Esophagus muscularis mucosa (tissue), 4 donors: ENCODE data around the gene ST8SIA6. TPM values are rescaled to one million over a fixed set of nuclear protein-coding genes. Genes with fewer than 3 reads are reported as not detected.

ENCODE experiments used
- DNase-seq: peaks from one replicate; pipeline ENCODE4 v3.0.0-alpha.2; 2017; ENCODE audit errors: extremely low spot score
- H3K27ac ChIP-seq, 4 donors: fragments of 200-600 bp; sonication (generic); replicated peaks in 1 of 4; 1 replicate in 3 of 4; 2 replicates in 1 of 4; pipeline ENCODE4 v1.5.1; 2016 to 2019; ENCODE audit warnings: mild to moderate bottlenecking in 1 of 4
- H3K27me3 ChIP-seq, 4 donors: fragments of 200-600 bp; sonication (generic); one replicate each; pipeline versions ENCODE4 v1.5.1 to v1.6.0; 2016 to 2019
- H3K36me3 ChIP-seq, 4 donors: fragments of 200-600 bp; sonication (generic); one replicate each; pipeline ENCODE4 v1.5.1; 2016 to 2019
- H3K4me1 ChIP-seq, 4 donors: fragments of 200-600 bp; sonication (generic); one replicate each; pipeline ENCODE4 v1.5.1; 2016 to 2019
- H3K4me3 ChIP-seq, 4 donors: fragments of 200-600 bp; sonication (generic); 1 replicate in 2 of 4; 2 replicates in 2 of 4; pipeline ENCODE4 v1.5.1; 2016 to 2019; ENCODE audit warnings: mild to moderate bottlenecking in 4 of 4, moderate library complexity in 1 of 4
- H3K9me3 ChIP-seq, 4 donors: fragments of 200-600 bp; sonication (generic); 1 replicate in 3 of 4; 2 replicates in 1 of 4; pipeline ENCODE4 v1.5.1; 2016 to 2019
- EP300 ChIP-seq: sonication (generic); formaldehyde crosslinking; IDR thresholded peaks from one replicate; pipeline ENCODE4 v1.6.1; 2017; ENCODE audit warnings: antibody characterized with exemption
- POLR2A ChIP-seq: fragments of 450-650 bp; IDR thresholded peaks from one replicate; pipeline ENCODE4 v1.6.1; 2017; ENCODE audit warnings: antibody characterized with exemption, moderate library complexity, mild to moderate bottlenecking, low read depth
- POLR2AphosphoS5 ChIP-seq, 2 donors: sonication (generic); formaldehyde crosslinking; IDR thresholded peaks; one replicate each; pipeline ENCODE4 v1.6.1; 2017; ENCODE audit warnings: antibody characterized with exemption in 2 of 2
- WGBS: methylation state at CpG from one replicate; pipeline ENCODE4 v1.1.5; 2018; 5-methylcytosine and 5-hydroxymethylcytosine counted together
- intact Hi-C: fragments of 100-400 bp; cut with DNase I; formaldehyde crosslinking; loops from one replicate; pipeline ENCODE4 v1.15.1; 2023
- total RNA-seq, 4 donors: library from RNA; depleted of rRNA; stranded (reverse); fragments of >200 nt; gene quantifications; one replicate each; pipeline versions ENCODE4 v1.1.0 to v1.2.1, GENCODE V29; 2016
- TF ChIP-seq, protein P1 (sequence below), 3 experiments: fragments of 200-600 bp in 2 of 3; fragments of 450-650 bp in 1 of 3; sonication (generic) in 2 of 3; IDR thresholded peaks; one replicate each; pipeline ENCODE4 v1.5.1; 2017 to 2019; ENCODE audit warnings: antibody characterized with exemption in 3 of 3, mild to moderate bottlenecking in 2 of 3, moderate library complexity in 1 of 3

The ST8SIA6 gene
- total RNA-seq, 4 donors from 2014 or later, result 1.2 to 1.8 (median 1.3) TPM

DNA sequence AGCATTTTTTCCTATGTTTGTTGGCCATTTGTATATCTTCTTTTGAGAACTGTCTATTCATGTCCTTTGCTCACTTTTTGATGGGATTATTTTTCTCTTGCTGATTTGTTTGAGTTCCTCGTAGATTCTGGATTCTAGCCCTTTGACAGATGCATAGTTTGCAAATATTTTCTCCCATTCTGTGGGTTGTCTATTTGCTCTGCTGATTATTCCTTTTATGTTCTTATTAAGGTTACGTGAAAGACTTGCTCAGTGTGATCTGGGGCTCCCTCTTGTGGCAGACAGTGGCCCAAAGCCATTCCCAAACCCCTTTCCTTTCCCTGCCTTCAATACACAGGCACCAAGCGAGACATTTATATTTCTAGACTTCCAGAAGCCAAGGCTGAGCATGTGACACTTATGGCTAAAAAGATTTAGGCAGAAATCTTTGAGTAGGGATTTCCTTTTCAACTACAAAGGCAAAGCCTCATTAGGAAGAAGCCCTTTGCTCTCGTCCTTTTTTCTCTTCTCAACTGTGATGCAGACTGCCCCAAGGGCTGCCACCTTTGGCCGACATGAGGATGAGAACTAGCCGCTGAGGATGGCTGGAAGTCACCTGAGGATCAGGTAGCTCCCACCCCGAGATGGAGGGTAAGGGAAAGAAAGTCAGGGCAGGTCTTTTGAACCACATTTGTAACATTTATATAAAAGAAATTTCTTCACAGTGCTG, 23.6 kb downstream of the ST8SIA6 start:
- TF ChIP-seq, protein P1, sequence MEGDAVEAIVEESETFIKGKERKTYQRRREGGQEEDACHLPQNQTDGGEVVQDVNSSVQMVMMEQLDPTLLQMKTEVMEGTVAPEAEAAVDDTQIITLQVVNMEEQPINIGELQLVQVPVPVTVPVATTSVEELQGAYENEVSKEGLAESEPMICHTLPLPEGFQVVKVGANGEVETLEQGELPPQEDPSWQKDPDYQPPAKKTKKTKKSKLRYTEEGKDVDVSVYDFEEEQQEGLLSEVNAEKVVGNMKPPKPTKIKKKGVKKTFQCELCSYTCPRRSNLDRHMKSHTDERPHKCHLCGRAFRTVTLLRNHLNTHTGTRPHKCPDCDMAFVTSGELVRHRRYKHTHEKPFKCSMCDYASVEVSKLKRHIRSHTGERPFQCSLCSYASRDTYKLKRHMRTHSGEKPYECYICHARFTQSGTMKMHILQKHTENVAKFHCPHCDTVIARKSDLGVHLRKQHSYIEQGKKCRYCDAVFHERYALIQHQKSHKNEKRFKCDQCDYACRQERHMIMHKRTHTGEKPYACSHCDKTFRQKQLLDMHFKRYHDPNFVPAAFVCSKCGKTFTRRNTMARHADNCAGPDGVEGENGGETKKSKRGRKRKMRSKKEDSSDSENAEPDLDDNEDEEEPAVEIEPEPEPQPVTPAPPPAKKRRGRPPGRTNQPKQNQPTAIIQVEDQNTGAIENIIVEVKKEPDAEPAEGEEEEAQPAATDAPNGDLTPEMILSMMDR (IDR thresholded peaks at IDR 0.05), result peak; percentile 74 to 92 (median 79)
- no peak for TF ChIP-seq POLR2AphosphoS5 (IDR thresholded peaks at IDR 0.05)
- Histone ChIP-seq H3K4me3 (no peak overlapping the region), H3K27me3 (peaks cover 0 to 40% (median 0%) of the 10 kb centered on the region in 4 donors), H3K4me1 (peaks cover 0 to 6% (median 4%) of the 10 kb centered on the region in 4 donors), H3K9me3 (no peaks in the 10 kb centered on the region), H3K27ac (no peak overlapping the region), H3K36me3 (no peaks in the 10 kb centered on the region)
- intact Hi-C loops, result loop anchor here (5.0 kb wide), 2 partner anchors 588 to 604 kb away; no protein-coding TSS in a partner anchor
- WGBS, result 19% methylated on average over 7 of the region's 7 CpGs
- DNase-seq, result no peak

DNA sequence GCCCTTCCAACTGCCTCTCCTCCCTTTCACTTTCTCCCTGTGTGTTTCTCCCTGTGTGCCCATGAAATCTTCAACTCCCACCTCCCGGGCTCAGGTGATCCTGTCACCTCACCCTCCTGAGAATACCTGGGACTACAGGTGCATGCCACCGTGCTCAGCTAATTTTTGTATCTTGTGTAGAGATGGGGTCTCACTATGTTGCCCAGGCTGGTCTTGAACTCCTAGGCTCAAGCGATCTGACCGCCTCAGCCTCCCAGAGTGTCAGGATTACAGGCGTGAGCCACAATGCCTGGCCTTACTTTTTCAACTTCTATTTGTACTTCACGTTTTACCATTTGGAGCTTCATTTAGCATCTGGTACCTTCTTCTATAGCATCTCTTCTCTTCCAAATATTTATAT, 24.9 kb downstream of the ST8SIA6 start:
- Histone ChIP-seq H3K9me3 (no peaks in the 10 kb centered on the region), H3K27me3 (peaks cover 0 to 34% (median 0%) of the 10 kb centered on the region in 4 donors), H3K4me3 (no peak overlapping the region), H3K36me3 (no peaks in the 10 kb centered on the region), H3K27ac (no peak overlapping the region), H3K4me1 (peaks cover 0 to 6% (median 4%) of the 10 kb centered on the region in 4 donors)
- no peak for DNase-seq
- intact Hi-C loops, result loop anchor here (10.0 kb wide), 1 partner anchor 165 kb away; no protein-coding TSS in a partner anchor
- WGBS, result 94% methylated on average over 6 of the region's 6 CpGs
- TF ChIP-seq POLR2AphosphoS5 (IDR thresholded peaks at IDR 0.05) (no peak), EP300 (no peak), POLR2A (no peak)
- TF ChIP-seq, protein P1 (IDR thresholded peaks at IDR 0.05), result no peak

DNA sequence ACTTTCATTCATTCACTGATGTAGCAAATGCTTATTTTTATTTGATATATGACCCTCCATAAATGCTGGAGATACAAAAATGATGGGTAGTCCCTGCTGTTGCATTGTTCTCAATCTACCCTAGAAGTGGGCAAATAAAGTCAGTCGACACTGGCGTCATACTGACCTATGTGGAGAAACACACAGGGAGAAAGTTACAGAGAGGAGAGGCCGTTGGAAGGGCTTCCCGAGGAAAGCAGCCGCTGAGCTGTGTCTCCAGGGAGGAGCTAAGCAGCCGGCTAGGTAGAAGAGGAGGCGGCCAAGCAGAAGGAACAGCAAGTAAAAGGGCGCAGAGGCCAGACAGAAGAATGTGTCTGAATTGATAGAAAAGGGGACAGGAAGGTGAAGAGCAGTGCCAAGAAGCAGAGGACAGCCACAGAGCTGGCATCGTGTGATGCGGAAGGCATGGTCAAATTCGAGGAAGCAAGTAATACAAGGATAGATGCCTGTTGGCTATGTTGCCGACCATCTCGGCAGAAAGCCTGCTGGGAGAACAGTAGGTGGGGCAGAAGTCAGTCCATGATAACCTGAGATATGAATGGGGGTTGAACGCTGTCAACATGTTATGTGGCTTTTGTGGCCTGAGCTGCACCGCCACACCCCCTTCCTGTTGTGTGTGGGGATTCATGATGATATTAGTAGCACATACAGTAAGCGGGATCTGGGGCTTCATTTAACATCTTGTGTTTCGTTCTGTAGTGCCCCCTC, 25.9 kb downstream of the ST8SIA6 start:
- no peaks in the 10 kb centered on the region for H3K9me3 ChIP-seq
- DNase-seq, result no peak
- intact Hi-C loops, result loop anchor here (10.0 kb wide), 1 partner anchor 164 kb away; no protein-coding TSS in a partner anchor
- TF ChIP-seq POLR2AphosphoS5 (IDR thresholded peaks at IDR 0.05) (no peak), POLR2A (no peak), EP300 (no peak)
- TF ChIP-seq, protein P1 (IDR thresholded peaks at IDR 0.05), result no peak
- no peak overlapping the region for H3K27ac ChIP-seq
- H3K4me3 ChIP-seq, result no peak overlapping the region
- peaks cover 0 to 24% (median 0%) of the 10 kb centered on the region in 4 donors for H3K27me3 ChIP-seq
- WGBS, result 68% methylated on average over 17 of the region's 17 CpGs
- no peaks in the 10 kb centered on the region for H3K36me3 ChIP-seq
- peaks cover 0 to 6% (median 4%) of the 10 kb centered on the region in 4 donors for H3K4me1 ChIP-seq

DNA sequence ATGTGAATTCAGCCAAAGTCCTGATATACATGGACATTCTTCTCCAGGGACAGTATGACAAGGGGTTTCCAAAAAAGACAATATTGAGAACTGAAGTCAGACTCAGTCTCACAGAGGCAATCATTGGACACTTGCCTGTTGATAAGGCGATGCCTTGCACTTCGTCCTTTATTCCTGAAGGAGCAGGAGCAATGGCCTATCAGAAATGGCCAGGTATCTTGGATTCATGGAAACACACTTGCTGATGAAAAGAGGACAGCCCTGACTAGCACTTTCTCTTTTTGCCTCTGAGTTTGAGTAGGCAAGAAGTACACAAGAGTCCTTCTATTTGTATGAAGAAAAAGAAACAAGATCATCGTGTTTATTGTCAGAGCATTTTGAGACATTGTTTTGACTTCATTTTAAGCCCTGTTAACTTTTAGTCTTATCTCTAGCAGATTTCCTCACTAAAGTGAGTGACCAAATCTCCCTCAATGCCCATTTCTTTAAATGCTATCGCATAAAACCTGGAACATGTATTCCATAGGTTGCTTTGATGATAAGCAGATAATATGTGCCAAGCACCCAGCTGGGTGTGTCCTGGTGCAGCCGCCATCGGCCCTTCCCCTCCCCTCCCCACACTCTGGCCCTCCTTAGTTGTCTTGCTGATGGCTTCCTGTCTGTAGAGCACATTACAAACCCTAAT, 26.6 kb downstream of the ST8SIA6 start:
- no peak for DNase-seq
- peaks cover 0 to 20% (median 0%) of the 10 kb centered on the region in 4 donors for H3K27me3 ChIP-seq
- TF ChIP-seq POLR2AphosphoS5 (IDR thresholded peaks at IDR 0.05) (no peak), POLR2A (no peak)
- TF ChIP-seq, protein P1 (IDR thresholded peaks at IDR 0.05), result no peak
- no peaks in the 10 kb centered on the region for H3K9me3 ChIP-seq
- H3K36me3 ChIP-seq, result no peaks in the 10 kb centered on the region
- 80% methylated on average over 6 of the region's 6 CpGs for WGBS
- intact Hi-C loops, result loop anchor here (10.0 kb wide), 1 partner anchor 163 kb away; no protein-coding TSS in a partner anchor
- H3K4me1 ChIP-seq, result peaks cover 0 to 6% (median 4%) of the 10 kb centered on the region in 4 donors
- H3K4me3 ChIP-seq, result no peak overlapping the region
- no peak overlapping the region for H3K27ac ChIP-seq
